GM21576 (cell line): Measurements from ENCODE around the gene TRPV5.
A peak's percentile ranks its signal among the peaks of the same experiment; 100 is the strongest.
"Not testable (repeated sequence)": the region's sequence is repeated elsewhere in the genome, so short reads cannot be mapped to it uniquely, and the experiment has no call there.

Experiments
- ATAC-seq: cut with Tn5 transposase; IDR thresholded peaks from one replicate; pipeline ENCODE4 v1.9.1; 2021; ENCODE audit warnings: mild to moderate bottlenecking, moderate library complexity; ENCODE audit not compliant: unreplicated experiment

Gene TRPV5

DNA sequence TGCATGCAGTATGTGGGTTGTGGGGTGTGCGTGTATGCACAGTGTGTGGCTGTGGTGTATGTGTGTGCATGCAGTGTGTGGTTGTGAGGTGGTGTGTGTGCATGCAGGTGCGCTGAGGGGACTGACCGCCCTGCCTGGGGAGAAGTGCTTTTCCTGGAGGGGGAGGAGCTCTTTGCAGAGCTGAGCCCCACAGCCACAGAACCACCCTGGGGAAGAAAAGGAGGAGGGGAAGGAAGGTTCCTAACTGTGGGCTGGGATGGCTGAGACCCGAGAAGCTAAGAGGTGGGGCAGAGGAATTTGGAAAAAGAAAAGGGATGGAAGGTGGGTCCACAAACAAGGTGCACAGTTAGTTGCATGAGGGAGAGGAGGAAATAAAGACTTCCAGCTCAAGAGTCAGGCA, at the start of gene TRPV5:
TSS of gene TRPV5 (minus strand) at position 123 of the 400 bp plus-strand sequence. CDS start 287 bp downstream, outside the sequence.
- no peak for ATAC-seq

DNA sequence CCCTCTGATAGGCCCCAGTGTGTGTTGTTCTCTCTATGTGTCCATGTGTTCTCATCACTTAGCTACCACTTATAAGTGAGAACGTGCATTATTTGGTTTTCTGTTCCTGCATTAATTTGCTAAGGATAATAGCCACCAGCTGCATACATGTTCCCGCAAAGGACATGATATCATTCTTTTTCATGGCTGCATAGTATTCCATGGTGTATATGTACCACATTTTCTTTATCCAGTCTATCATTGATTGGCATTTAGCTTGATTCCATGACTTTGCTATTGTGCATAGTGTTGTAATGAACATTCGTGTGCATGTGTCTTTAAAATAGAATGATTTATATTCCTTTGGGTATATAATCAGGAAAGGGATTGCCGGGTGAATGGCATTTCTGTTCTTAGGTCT, 44.9 kb upstream of the TRPV5 start:
- ATAC-seq, result not testable (repeated sequence)

DNA sequence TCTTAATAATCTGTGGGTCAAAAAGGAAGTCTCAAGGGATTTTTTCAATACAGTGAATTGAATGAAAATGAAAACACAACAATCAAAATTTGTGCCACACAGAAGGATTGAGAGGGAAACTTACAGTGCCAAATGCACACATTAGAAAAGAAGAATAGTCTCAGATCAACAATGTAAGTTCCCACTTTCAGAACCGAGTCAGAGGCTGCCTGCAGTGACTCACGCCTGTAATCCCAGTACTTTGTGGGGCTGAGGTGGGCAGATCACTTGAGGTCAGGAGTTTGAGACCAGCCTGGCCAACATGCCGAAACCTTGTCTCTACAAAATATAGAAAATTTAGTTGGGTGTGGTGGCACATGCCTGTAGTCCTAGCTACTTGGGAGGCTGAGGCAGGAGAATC, 41.1 kb upstream of the TRPV5 start:
- ATAC-seq, result no peak

DNA sequence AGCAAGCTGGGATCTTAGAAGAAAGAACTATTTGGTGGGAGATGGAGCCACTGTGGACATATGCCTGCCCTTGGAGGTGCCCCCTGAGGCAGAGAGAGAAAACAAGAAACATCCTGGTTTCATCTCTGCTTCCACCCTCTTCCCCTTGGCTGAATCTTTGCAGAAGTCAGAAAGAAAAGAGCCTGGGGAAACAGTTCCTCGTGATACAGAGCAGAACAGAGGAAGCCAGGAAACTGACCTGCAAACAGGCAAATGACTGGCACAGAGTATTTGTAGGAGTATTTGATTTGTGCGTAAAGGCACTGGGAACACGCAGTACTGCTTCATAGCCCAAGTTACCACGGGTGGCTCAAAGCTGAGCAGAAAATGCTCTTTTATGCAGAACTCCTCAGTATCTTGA, 35.6 kb upstream of the TRPV5 start:
- no peak for ATAC-seq

DNA sequence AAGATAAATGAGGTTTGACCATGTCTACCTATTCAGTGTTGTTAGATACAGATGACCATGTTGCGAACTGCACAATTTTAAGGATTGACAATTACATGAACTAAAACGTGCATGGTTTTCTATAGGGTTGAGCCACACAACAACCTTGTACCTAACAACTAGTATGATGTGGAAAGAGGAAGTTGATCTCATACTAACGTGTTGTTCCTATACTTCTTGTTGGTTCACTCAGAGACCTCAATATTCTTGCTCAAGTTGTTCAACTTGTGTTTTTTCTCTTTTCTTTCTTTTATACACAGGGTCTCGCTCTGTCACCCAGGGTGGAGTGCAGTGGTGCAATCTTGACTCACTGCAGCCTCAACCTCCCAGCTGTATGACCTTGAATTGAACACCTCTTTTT, 34.7 kb upstream of the TRPV5 start:
- ATAC-seq, result no peak

DNA sequence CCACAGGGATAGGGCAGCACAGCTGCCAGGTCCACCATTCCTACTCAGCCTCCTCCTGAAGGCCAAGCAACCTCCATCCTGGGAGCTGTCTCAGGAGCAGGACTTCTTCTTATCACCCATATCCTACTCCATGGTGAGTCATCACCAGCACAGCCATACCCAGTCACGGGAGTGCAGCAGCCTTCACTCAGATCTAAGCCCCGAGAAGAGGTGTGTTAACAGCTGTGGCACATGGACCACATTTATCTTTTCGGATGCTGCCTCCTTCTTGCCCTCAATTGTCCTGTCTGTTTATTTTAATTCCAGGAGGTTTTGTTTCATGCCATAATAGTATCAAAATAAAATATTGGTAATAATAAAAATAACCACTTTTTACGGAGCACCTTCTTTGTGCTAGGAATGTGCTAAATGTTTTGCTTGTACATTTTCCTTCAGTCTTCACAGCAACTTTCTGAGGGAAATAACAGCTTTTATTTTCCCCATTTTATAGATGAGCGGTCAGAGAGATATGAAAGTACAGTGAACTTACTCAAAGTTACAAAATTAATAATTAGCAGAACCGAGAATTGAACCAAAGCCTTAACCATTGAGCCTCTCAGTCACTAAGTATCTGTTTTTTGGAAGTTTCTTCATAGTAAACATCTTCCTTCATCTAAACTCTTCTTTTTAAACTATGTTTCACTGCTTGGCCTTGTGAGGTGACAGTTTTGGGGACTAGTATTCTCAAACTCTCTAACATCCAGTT, 31.1 kb upstream of the TRPV5 start:
- ATAC-seq, result no peak

DNA sequence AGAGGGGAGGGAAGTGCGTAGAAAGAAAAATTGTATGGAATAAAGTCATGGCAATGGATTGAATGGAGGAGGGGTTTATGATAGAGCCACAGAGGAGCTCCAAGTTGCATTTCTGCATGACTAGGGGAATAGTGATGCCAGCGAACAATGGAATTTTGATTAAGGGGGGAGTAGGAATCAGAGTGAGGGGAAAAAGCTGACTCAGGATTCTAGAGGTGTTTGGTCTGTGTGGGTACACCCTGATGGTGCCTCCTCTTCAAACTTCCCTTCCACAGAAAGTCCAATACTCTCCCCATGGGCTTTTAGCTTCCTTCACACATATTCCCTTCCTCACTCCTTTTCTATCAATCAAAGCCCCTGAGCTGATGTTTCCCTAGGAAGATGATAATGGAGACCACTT, 30.4 kb upstream of the TRPV5 start:
- ATAC-seq, result no peak

DNA sequence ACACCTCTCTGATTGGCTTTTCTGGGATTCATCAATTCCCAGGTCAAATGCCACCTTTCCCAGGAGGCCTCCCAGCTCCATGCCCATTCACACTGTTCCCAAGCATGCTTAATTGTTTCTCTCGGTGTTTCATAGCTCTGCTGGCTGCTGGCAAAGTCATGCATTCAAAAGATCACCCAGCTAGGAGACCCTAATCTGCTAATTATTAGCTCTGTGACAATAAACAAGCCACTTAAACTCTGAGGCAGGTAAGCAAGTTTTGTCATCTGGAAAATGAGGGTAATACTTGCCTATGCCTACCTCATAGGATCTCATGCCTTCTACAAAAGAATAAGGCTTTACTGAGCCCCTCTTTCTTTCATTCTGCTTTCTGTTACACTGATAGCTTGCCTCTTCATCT, 29.4 kb upstream of the TRPV5 start:
- ATAC-seq, result no peak

DNA sequence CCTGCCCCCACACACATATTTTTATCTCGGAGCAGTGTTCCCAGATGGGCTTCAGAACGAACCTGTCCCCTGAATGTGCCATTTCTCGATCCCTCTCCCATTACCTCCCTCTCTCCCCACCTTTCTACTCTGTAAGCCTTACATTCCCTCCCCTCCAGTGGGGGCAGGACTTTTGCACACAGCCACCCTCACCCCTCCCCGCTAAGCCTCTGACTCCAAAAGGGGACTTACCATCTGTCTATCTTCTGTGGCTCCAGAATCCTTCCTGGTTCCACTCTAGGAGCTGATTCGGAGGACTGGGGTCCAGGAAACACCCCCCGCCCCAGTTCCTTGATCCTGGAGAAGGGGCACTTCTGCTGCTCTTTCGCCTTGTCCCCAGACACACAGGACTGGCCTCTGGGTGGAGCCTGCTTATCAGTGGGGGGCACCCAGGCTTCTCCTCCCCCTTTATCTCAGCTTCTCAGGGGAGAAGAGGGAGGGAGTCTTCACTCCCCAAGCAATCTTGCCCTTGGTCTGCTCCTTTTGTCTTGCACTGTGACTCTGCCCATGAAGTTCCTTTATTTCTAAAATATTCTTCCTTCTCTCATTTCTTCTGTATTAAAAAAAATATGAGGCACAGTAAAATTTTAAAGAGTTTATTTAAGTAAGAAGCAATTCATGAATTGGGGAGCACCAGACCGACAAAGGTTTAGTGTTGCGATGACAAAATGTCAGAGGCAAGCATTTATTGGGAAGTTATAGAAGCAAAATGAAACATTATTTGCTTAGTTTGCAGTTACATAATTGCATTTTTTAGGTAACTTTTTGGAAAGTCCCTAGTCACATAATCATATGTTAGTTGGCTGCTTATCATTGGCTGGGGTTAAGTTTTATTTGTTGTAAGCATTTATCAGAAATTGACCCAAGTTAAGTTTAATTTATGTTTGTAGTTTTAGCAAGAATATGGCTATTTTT, 28.7 kb upstream of the TRPV5 start, which contains the start of gene KEL:
TSS of gene KEL (minus strand) at position 391 of the 954 bp plus-strand sequence. CDS start at position 234, 157 bp downstream.
- no peak for ATAC-seq

DNA sequence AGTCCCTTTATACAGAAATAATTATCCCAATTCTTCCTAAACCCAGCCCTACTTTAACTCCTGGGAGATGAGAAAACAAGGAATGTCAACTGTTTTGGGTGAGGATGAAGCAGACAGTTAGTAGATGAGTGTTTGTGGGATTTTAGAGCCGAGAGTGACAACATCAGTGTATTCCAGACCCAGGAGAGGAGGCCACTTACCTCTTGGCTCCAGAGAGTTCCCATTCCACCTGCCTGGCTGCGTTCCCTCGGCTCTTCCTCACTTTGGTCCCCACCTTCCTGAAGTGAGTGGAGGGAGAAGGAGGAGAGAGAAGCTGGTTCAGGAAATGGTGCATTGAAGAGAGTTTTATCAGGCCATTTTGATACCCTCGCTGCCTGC, 28.0 kb upstream of the TRPV5 start:
- no peak for ATAC-seq

DNA sequence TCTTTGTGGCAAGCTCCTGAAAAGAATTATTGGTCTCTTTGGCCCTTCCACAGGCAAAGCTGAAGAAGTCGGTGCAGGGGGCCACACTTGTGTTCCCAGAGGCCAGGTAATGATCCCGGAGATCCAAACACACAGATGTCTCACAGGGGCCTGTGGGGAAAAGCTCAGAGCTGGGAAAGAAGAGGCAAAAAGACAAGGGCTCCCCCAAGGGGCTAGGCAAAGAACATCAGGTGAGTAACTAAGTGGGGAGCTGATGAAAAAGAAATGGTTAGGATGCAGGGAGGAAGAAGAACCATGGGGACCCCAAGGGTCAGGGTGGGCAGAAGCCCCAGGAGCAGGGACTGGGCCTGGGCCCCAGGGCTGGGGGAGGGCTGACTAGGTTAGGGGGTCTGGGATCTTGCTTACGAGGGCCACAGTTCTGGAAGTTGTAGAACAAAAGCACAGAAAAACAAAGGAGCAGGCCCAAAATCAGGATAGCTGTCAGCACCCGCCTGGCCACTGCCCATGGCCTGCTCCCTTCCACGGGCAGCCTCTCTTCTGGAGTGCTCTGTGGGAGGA, 27.5 kb upstream of the TRPV5 start:
- no peak for ATAC-seq

DNA sequence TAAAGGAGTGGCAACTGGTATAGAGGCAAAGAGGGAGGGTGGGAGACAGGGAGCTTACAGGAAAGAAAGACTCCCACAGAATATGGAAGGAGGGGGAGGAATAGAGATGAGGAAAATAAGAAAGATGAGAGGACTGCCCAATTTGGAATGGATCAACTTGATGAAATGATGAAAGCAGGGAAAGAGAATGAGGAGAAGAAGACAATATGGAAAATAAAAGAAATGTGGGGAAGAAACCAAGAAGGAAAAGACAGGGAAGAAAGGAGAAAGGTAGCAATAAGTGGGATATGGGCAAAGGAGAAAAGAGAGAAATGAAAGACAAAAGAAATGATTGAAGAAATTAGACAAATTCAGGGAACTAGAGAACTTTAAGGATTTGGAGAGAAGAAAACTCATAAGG, 25.7 kb upstream of the TRPV5 start:
- no peak for ATAC-seq

DNA sequence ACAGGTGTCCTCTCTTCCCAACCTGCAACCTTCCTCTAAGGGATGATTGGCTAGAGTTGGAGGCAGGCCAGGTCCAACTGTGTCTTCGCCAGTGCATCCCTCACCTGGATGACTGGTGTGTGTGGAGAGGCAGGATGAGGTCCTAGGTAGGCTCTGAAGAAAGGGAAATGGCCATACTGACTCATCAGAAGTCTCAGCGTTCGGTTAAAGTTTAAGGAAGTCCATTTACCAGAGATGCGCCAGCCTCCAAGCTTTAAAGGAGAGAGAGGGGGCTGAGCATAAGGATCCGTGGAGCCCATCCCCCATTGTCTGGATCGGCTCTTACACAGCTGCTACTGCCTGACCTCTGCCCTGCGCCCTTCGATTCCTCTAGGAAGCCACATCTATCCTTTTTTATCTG, 24.2 kb upstream of the TRPV5 start:
- ATAC-seq, result no peak

DNA sequence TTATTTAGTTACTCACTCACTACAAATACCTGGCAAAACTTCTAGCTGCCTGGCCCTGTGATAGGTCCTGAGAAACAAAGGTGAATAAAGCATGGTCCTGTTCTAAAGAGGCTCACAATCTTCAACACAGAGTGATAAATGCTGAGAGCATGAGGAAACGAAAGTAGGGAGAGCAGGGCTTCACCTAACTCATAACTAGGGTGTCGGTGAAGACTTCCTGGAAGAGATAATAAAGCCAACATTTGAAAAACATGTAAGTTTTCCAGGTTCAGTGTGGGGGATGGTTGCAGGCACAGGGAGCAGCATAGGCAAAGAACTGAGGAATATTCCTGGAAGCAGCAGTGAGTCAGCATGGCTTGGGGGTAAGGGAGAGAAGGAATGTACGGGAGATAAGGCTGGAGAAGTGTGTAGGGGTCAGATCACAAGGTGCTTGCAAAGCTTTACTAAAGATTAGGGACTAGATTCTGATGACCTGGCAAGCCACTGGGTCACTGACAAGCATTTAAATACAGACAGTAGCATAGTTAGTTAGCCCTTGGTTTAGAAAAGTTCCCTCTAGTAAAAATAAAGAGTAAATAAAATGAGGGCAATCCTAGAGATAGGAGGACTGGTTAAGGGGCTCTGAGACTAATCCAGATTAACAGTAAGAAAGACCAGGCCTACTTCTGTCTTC, 23.5 kb upstream of the TRPV5 start:
- ATAC-seq, result no peak

DNA sequence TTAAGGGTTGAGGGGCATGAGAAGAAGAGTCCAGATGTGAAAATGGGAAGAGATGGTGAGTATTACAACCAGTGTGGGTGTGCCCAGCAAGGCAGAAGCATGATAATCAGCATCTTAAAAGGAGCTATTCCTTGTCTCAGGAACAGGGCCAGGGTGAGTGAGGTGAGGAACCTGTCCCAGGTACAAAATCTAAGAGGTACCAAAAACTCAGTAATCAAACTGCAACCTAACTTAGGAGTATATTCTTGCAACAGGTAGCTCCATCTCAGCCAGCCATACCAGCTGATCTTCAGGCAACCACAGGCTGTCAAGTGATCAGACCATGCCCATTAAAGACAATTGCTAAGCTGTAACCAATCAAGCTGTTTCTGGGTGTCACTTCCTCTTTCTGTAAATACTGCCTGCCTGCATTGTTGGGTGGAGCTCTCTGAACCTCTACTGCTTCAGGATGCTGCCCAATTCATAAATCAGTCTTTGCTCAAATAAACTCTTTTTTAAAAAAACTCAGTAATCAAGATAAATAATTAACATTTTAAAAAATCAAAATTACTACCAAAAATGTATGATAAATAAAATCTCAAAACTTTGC, 21.2 kb upstream of the TRPV5 start:
- peak; percentile 60 for ATAC-seq

DNA sequence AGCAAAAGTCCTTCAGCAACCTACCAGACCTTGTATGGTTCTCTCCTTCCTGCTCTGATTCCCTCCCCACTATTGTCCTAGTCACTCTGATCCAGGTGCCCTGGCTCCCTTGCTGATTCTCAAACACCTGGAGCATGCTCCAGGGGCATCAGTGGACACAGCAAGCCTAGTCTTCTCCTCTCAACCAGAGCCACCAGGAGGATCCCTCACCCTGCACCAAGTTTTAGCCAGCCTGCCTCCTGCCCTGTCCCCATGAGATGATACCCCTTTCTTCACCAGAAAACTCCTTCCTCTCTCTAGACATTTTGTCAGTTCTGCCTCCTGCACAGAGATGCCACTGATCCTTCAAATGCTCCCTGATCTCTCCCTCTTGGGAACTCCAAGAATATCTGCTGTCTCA, 16.7 kb upstream of the TRPV5 start:
- no peak for ATAC-seq

DNA sequence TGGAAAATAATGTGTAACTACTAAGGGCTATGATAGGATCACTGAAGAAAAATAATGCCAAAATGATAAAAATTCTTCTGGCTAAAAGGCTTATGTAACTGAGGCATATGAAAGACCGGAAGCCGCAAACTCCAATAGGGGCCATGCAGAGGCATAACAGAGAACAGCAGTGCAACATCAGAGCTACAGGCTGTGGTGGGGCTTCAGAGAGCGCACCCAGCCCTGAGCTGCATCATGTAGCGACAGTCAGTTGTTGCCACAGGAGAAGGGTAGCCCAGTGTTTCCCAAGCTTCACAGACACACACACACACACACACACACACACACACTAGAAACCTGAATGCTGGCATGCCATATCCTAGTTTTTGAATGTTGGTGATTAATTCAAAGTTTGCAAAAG, 15.1 kb upstream of the TRPV5 start:
- no peak for ATAC-seq

DNA sequence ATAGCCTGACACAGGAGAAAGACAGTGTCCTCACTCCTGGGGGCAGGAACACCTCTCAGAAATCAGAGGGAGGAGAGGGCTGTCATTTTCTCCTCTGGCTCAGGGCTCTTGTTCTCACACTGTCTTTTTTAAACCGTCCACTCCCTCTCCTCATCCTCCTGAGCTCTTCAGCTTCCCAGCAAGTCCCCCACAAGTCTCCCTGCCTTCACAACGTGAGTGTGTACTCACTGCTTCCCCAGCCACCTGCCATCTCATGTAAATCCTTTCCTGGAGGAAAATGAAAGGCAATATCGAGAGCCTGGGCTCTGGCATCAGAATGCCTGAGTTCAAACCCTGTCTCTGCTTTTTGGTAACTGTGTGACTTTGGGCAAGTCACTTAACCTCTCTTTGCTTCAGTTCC, 11.5 kb upstream of the TRPV5 start:
- no peak for ATAC-seq

DNA sequence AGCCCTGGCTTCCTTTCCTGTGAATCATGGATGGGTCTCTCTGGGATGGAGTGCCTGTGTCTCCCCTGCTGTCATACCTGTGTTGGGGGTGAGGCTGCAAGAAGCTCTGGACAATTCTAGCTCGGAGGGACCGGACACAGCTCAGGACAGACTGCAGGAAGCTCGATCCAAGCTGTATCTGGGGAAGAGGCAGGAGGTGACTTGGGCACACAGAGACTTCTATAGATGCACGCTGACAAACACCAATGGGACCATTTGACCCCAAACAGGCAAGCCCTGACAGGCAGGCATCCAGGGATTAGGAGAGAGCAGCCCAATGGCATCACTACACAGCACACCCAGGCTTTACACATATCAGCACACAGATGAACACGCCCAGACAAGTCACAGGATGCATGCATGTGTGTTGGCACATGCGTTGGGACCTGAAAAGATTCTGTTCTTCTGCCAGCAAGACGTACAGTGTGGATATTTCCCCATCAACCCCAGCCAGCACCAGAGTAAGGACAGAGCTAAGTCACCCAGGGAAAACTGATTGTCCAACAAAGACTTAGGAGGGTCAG, 10.2 kb upstream of the TRPV5 start:
- no peak for ATAC-seq

DNA sequence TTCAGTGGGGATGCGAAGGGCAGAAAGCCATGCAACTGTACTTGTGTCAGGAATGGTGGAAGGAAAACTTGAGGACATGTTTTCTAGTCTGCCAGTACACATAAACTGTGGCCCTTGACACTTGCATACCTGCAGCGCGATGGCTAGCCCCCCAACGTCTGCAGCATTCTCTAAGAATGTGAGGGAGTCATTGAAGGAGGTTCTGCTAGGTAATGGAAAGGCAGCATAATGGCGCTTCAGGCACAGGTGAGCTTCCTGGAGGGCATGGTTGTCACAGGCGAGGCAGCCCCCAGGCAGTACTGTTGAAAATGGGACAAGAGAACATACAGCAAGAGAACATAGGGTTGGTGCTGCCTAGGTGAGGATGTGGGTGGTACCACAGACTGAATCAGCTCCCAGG, 9.2 kb upstream of the TRPV5 start:
- no peak for ATAC-seq
